ENCODE data around the gene ARID2. TPM values are rescaled to one million over a fixed set of nuclear protein-coding genes. Genes with fewer than 3 reads are reported as not detected.

ARID2 gene
- total RNA-seq, 6 donors from 2014 or later: 19.4 to 48.5 (median 27.0) TPM

DNA sequence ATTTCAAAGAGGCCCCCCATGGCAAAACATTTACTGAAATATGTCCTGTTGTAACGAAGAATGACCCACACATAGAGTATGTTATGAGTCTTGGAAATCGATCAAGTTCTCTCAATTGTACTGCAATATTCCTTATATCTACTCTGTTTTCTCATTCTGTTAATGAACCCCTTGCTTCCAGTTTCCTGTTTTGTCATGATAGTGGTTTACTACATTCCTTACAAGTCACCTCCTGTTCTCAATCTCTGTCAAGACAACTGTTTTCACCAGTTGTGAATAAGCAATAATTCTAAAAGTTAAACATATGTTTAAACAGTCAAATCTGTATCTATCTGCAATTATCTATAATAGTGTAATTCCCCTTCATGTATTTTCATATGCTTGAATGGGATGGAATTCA, 16.4 kb upstream of the ARID2 start:
- Histone ChIP-seq H3K4me1 (peaks cover 0 to 8% (median under 1%) of the 10 kb centered on the region in 4 donors), H3K9me3 (no peaks in the 10 kb centered on the region), H3K36me3 (no peaks in the 10 kb centered on the region), H3K27ac (no peak overlapping the region), H3K4me3 (no peak overlapping the region), H3K27me3 (no peaks in the 10 kb centered on the region)
- ATAC-seq (ENCODE audit: low FRiP score in 2 of 2): no peak
- 95 to 98% methylated on average over 2 of the region's 2 CpGs for WGBS, 2 donors
- TF ChIP-seq EP300 (IDR thresholded peaks at IDR 0.05) (no peak), POLR2A (IDR thresholded peaks at IDR 0.05) (no peak), POLR2AphosphoS5 (IDR thresholded peaks at IDR 0.05) (no peak)
- TF ChIP-seq, protein P1, sequence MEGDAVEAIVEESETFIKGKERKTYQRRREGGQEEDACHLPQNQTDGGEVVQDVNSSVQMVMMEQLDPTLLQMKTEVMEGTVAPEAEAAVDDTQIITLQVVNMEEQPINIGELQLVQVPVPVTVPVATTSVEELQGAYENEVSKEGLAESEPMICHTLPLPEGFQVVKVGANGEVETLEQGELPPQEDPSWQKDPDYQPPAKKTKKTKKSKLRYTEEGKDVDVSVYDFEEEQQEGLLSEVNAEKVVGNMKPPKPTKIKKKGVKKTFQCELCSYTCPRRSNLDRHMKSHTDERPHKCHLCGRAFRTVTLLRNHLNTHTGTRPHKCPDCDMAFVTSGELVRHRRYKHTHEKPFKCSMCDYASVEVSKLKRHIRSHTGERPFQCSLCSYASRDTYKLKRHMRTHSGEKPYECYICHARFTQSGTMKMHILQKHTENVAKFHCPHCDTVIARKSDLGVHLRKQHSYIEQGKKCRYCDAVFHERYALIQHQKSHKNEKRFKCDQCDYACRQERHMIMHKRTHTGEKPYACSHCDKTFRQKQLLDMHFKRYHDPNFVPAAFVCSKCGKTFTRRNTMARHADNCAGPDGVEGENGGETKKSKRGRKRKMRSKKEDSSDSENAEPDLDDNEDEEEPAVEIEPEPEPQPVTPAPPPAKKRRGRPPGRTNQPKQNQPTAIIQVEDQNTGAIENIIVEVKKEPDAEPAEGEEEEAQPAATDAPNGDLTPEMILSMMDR (IDR thresholded peaks at IDR 0.05): no peak
- DNase-seq: no peak

DNA sequence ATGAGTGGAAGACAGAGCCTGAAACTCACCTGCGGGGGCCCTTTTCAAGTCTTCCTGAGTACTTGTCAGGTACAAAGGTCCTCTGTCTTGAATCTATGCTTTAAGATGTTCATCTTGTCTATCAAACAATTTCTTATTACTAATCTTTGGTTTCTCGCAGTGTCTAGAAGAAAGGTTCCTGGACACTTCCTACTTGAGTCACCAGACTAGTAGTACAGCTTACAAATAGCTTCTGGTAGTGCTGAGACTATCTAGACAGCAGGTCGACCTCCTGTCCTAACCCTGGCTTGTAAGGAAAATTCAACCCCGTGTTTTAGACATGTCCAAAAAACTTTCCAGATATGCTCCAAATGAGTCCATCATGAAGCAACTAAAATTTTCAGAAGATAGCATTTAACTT, 11.2 kb upstream of the ARID2 start:
- WGBS, 2 donors: 83 to 85% methylated on average over 4 of the region's 4 CpGs
- Histone ChIP-seq H3K4me1 (peaks cover 0 to 36% (median 6%) of the 10 kb centered on the region in 4 donors), H3K27me3 (no peaks in the 10 kb centered on the region), H3K36me3 (peaks cover 0 to 3% (median 0%) of the 10 kb centered on the region in 4 donors), H3K27ac (no peak overlapping the region), H3K9me3 (no peaks in the 10 kb centered on the region), H3K4me3 (no peak overlapping the region)
- DNase-seq: no peak
- no peak for ATAC-seq (ENCODE audit: low FRiP score in 2 of 2)
- TF ChIP-seq, protein P1 (IDR thresholded peaks at IDR 0.05): no peak
- TF ChIP-seq EP300 (IDR thresholded peaks at IDR 0.05): no peak
- TF ChIP-seq POLR2A (IDR thresholded peaks at IDR 0.05): no peak
- no peak for TF ChIP-seq POLR2AphosphoS5 (IDR thresholded peaks at IDR 0.05)

DNA sequence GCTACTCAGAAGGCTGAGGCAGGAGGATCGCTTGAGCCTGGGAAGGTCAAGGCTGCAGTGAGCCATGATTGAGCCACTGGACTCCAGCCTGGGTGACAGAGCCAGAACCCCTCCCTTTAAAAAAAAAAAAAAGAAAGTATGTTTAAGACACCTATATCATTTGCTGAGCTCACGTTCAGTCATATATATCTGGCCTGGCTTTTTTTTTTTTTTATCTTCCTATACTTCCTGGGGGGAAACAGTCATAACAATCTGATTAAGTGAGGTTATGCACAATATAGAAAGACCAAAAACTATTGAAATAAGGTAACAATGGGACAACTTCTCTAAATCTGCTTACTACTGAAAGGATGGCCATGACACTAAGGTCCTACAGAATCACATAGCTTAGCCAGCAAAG, 9.4 kb upstream of the ARID2 start:
- no peak for DNase-seq
- Histone ChIP-seq H3K36me3 (peaks cover 0 to 3% (median 0%) of the 10 kb centered on the region in 4 donors), H3K4me3 (no peak overlapping the region), H3K9me3 (no peaks in the 10 kb centered on the region), H3K4me1 (peaks cover 12 to 45% (median 21%) of the 10 kb centered on the region in 4 donors), H3K27me3 (no peaks in the 10 kb centered on the region), H3K27ac (no peak overlapping the region)
- 89 to 94% methylated on average over 2 of the region's 2 CpGs for WGBS, 2 donors
- TF ChIP-seq POLR2A (IDR thresholded peaks at IDR 0.05) (no peak), POLR2AphosphoS5 (IDR thresholded peaks at IDR 0.05) (no peak), EP300 (IDR thresholded peaks at IDR 0.05) (no peak)
- TF ChIP-seq, protein P1 (IDR thresholded peaks at IDR 0.05): no peak
- no peak for ATAC-seq (ENCODE audit: low FRiP score in 2 of 2)

DNA sequence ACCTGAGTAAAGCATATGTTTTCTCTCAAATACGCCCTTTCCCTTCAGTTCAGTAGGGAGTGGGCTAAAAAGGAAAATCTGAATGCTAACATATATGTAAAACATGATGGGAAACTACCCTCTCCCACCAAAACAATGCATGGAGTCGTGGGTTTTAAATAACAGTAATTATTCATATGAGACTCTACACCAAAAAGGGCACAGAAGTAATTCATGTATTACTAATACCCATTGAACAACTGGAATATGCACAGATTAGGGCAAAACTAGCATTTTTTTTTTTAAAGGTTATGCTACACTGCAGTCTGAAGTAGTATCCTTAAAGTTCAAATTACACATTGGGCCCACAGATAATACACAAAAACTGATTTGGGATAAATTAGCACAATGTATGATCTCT, 8.1 kb upstream of the ARID2 start:
- Histone ChIP-seq H3K27ac (no peak overlapping the region), H3K27me3 (no peaks in the 10 kb centered on the region), H3K4me3 (no peak overlapping the region), H3K9me3 (no peaks in the 10 kb centered on the region), H3K36me3 (peaks cover 0 to 3% (median 0%) of the 10 kb centered on the region in 4 donors), H3K4me1 (peaks cover 17 to 52% (median 26%) of the 10 kb centered on the region in 4 donors)
- DNase-seq (no peak), ATAC-seq (ENCODE audit: low FRiP score in 2 of 2) (no peak)
- WGBS, 2 donors: 85 to 93% methylated on average over 2 of the region's 2 CpGs
- TF ChIP-seq, protein P1 (IDR thresholded peaks at IDR 0.05): no peak
- TF ChIP-seq EP300 (IDR thresholded peaks at IDR 0.05): no peak
- TF ChIP-seq POLR2AphosphoS5 (IDR thresholded peaks at IDR 0.05): no peak
- no peak for TF ChIP-seq POLR2A (IDR thresholded peaks at IDR 0.05)

DNA sequence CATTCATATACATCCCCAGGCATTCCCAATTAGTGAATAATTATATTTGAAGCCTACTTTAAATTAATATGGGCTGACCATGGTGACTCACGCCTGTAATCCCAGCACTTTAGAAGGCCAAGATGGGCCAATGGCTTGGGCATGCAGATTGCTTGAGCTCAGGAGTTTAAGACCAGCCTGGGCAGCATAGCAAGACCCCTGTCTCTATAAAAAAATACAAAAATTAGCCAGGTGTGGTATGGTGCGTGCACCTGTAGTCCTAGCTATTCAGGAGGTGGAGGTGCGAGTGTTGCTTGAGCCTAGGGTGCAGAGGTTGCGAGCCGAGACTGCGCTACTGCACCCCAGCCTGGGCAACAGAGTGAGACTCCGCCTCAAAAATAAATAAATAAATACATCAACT, 7.6 kb upstream of the ARID2 start:
- WGBS, 2 donors: 96 to 98% methylated on average over 7 of the region's 7 CpGs

More for the DNA sequence above, 7.6 kb upstream of the ARID2 start:
- H3K4me3 ChIP-seq: no peak overlapping the region
- peaks cover 17 to 52% (median 26%) of the 10 kb centered on the region in 4 donors for H3K4me1 ChIP-seq
- TF ChIP-seq EP300 (IDR thresholded peaks at IDR 0.05) (no peak), POLR2A (IDR thresholded peaks at IDR 0.05) (no peak), POLR2AphosphoS5 (IDR thresholded peaks at IDR 0.05) (no peak)
- TF ChIP-seq, protein P1 (IDR thresholded peaks at IDR 0.05): no peak
- ATAC-seq (ENCODE audit: low FRiP score in 2 of 2): no peak
- H3K9me3 ChIP-seq: no peaks in the 10 kb centered on the region
- no peak overlapping the region for H3K27ac ChIP-seq
- DNase-seq: no peak
- peaks cover 0 to 3% (median 0%) of the 10 kb centered on the region in 4 donors for H3K36me3 ChIP-seq
- no peaks in the 10 kb centered on the region for H3K27me3 ChIP-seq
